ENCODE results near the gene RAPGEFL1. TPM values are rescaled to one million over a fixed set of nuclear protein-coding genes. Genes with fewer than 3 reads are reported as not detected.

RAPGEFL1 gene
- total RNA-seq, 1 experiment from 2014 or later, result 23.6 TPM

- no peak overlapping the region for H3K23ac ChIP-seq (ENCODE audit: insufficient read length, low read depth, low read length)
- no peak overlapping the region for H3K18ac ChIP-seq (ENCODE audit: insufficient read length, low read depth, low read length)
- H2BK12ac ChIP-seq (ENCODE audit: insufficient read length, low read depth, low read length), result no peak overlapping the region
- no peak overlapping the region for H3K56ac ChIP-seq (ENCODE audit: insufficient read length, low read depth, low read length)
- Mint-ChIP-seq H3K4me3 (no peak overlapping the region), H3K4me1 (peaks cover 23% of the 10 kb centered on the region in 2 experiments), H3K27ac (no peak overlapping the region), H3K9me3 (no peaks in the 10 kb centered on the region), H3K36me3 (ENCODE audit: insufficient read depth in 1 of 3, low read depth in 3 of 3) (peaks cover 3 to 36% (median 19%) of the 10 kb centered on the region in 3 experiments; a peak in 5 of 7 replicates), H3K27me3 (ENCODE audit: low read depth) (no peaks in the 10 kb centered on the region)
- no peak overlapping the region for H2BK120ac ChIP-seq (ENCODE audit: low read depth, low read length, poor library complexity, severe bottlenecking)
- H3K4ac ChIP-seq (ENCODE audit: low read depth, low read length), result no peak overlapping the region
- H3T11ph ChIP-seq (ENCODE audit: low read length), result no peak overlapping the region
- no peak overlapping the region for H4K5ac ChIP-seq (ENCODE audit: insufficient read length, low read depth, low read length)
- H4K8ac ChIP-seq (replicated peaks; ENCODE audit: insufficient read length, low read depth, low read length), result no peak overlapping the region
- no peak overlapping the region for H2AK5ac ChIP-seq (ENCODE audit: insufficient read length, low read length)
- no peak overlapping the region for H3K4me2 ChIP-seq (ENCODE audit: insufficient read depth, insufficient read length, low read length)
- H3K14ac ChIP-seq (ENCODE audit: insufficient read depth, low read length), result no peak overlapping the region
- TF ChIP-seq CTCF (conservative IDR thresholded peaks at IDR 0.05), result no peak
- H4K91ac ChIP-seq (ENCODE audit: insufficient read length, low read depth, low read length), result no peak overlapping the region
- no peaks in the 10 kb centered on the region for H4K20me1 ChIP-seq (ENCODE audit: control insufficient read depth, insufficient read depth, insufficient read length)
- H3K23me2 ChIP-seq (ENCODE audit: insufficient read length, low read depth, low read length, poor library complexity, severe bottlenecking), result peaks cover 10% of the 10 kb centered on the region
- no peaks in the 10 kb centered on the region for H3K27me3 ChIP-seq (ENCODE audit: insufficient read depth, low read length)
- no peak overlapping the region for H2BK20ac ChIP-seq (ENCODE audit: low read depth, low read length, poor library complexity, severe bottlenecking)
- no peak overlapping the region for H3K27ac ChIP-seq (ENCODE audit: insufficient read length, low read depth, low read length)
- no peaks in the 10 kb centered on the region for H3K9me3 ChIP-seq (ENCODE audit: control insufficient read depth, low read depth, low read length)
- no CpG with 5 or more reads among the region's 6 CpGs for WGBS (ENCODE audit: extremely low coverage, insufficient read length, low lambda C conversion rate)
- H2BK5ac ChIP-seq (ENCODE audit: insufficient read length, low read length), result no peak overlapping the region
- no peak for DNase-seq
- H3K79me2 ChIP-seq (ENCODE audit: insufficient read depth, low read length), result no peaks in the 10 kb centered on the region
- H2BK15ac ChIP-seq (ENCODE audit: low read depth, low read length), result no peak overlapping the region
- H3K4me1 ChIP-seq (ENCODE audit: insufficient read depth, low read length), result no peaks in the 10 kb centered on the region
- H3K9ac ChIP-seq (ENCODE audit: extremely low read depth, insufficient read length, low read length), result no peak overlapping the region
- no peaks in the 10 kb centered on the region for H3K79me1 ChIP-seq (ENCODE audit: insufficient read depth, low read depth, low read length, poor library complexity, severe bottlenecking)
- H2AFZ ChIP-seq (ENCODE audit: low read length), result no peak overlapping the region
Measured at GRCh38 chr17:40188694-40189093, 11.4 kb downstream of the RAPGEFL1 start.

Measured in H9 (cell line).